SU-DHL-6 (cell line): Measurements from ENCODE around the gene TOM1L2.

Experiments used
- CTCF ChIP-seq: fragments of 200-600 bp; sonication (generic); IDR thresholded peaks from one replicate; pipeline ENCODE4 v1.5.1; 2017; ENCODE audit warnings: antibody characterized with exemption, mild to moderate bottlenecking, low read length, moderate library complexity; ENCODE audit not compliant: insufficient read depth, poor library complexity, severe bottlenecking
- EZH2phosphoT487 ChIP-seq: fragments of 200-600 bp; sonication (generic), shearing (Covaris generic); conservative IDR thresholded peaks from 2 replicates; pipeline ENCODE4 v1.6.1; 2018; ENCODE audit warnings: mild to moderate bottlenecking, antibody characterized with exemption, low read length, moderate library complexity, mixed read lengths

GRCh38 chr17:17859909-17860765, 112.1 kb downstream of the TOM1L2 start:
- TF ChIP-seq CTCF (peak; percentile 97), EZH2phosphoT487 (no peak)
